Putamen (tissue), 1 donor: ENCODE results near the gene CERK.
"Not testable (repeated sequence)": the region's sequence is repeated elsewhere in the genome, so short reads cannot be mapped to it uniquely, and the experiment has no call there.

Experiments used
- DNase-seq: peaks from one replicate; pipeline ENCODE4 v3.0.0-alpha.2; 2016; ENCODE audit warnings: low spot score

Gene CERK

DNA sequence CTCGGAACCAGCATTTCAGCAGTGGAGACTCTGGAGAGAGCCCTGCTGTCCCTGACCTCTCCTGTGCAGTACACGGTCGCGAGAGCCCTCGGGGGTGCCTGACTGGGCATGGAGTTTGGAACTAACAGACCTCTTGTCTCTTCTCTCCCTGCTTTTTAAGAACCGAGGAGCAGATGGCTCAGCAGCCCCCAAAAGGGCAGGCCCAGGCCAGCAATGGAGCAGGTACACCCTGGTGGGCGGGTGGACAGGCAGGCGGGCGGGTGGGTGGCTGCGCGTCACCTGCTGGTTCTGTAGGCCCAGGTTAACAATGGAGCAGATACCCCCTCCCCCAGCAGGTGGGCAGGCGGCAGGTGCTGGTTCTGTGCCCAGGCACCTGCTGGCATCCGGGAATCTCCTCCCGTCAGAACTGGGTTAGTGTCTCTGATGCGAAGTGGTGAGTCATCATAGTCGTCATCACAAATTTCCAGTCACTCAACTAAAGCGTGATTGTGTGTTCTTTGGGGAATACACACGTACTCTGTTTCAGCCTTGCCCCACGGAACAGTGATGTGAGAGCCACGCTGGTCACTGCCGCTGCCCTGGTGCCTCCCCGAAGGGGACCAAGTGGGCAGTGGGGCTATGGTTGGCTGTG lies 76.7 kb downstream of the CERK start:
- DNase-seq, result peak; percentile 33

DNA sequence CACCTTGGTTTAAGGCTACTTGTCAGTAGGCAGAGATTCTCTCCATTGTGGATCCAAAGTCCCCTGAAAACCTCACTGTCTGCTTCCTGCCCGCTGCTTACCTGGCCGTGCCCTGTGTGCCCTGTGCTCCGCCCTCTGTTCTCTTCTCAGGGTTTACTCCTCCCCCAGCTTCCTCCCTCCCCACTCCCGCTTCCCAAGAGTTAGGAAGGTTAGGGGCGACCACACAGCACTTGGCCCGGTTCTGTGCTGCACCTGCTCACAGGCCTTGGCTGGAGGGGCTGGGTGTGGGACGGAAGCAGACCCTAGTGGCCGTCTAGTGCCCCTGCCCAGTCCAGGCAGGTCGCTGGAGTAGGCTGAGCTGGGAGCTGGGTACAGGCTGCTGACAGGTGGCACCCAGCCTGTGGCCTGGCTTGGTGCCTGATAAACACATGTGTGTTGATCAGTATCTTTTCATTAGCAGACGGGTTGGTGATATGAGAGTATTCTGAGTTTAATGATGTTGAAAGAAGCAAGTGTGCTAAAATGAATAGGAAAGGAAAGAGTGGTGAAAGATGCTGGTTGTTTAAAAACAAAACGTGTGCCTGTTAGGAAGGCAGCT lies 77.3 kb downstream of the CERK start:
- DNase-seq, result no peak

DNA sequence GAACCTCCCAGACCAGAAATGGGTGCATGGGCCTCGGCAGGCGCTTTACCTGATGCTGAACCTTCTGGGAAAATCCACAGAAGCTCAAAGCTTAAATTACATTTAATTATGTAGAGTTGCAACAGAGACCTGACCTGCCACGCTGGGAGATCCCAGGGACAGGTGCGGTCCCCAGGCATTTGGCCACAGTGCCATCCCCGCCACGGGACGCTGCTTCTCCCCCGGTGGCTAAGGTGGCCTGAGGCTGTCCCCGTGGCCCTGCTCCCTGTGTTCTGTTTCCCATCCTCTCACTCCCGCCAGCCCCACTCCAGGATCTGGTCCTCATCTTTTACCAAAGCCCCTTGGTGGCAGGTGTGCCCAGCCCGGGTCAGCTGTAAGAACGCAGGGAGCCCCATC lies 78.3 kb downstream of the CERK start:
- DNase-seq, result no peak

DNA sequence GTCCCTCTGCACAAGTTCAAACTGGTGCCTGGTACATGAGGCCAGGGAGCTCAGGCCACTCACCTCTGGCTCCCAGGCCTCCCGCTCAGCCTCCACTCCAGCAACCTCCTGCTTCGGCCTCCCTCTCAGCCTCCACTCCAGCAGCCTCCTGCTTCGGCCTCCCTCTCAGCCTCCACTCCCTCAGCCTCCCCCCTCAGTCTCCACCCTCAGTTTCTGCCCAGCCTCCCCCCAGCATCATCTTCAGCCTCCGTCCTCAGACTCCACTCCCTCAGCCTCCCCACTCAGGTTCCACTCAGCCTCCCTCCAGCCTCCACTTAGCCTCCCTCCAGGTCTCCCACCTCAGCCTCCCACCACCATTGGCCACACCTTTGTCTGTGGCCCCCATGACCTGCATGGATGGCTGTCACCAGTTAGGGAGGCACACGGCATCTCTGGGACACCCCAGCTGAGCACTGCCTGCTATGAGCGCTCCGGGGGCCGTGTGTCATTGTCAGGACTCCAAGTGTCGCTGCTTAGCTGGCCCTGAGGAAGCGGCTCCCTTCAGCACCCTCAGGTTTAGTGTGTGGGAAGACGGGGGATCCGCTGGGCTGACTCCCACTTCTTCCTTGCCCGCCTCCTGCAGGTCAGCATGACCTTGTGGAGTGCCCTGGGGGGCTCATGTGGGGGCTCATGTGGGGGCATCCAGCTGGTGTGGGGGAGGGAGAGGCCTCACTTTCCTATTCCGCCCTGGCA lies 78.8 kb downstream of the CERK start:
- DNase-seq, result no peak

DNA sequence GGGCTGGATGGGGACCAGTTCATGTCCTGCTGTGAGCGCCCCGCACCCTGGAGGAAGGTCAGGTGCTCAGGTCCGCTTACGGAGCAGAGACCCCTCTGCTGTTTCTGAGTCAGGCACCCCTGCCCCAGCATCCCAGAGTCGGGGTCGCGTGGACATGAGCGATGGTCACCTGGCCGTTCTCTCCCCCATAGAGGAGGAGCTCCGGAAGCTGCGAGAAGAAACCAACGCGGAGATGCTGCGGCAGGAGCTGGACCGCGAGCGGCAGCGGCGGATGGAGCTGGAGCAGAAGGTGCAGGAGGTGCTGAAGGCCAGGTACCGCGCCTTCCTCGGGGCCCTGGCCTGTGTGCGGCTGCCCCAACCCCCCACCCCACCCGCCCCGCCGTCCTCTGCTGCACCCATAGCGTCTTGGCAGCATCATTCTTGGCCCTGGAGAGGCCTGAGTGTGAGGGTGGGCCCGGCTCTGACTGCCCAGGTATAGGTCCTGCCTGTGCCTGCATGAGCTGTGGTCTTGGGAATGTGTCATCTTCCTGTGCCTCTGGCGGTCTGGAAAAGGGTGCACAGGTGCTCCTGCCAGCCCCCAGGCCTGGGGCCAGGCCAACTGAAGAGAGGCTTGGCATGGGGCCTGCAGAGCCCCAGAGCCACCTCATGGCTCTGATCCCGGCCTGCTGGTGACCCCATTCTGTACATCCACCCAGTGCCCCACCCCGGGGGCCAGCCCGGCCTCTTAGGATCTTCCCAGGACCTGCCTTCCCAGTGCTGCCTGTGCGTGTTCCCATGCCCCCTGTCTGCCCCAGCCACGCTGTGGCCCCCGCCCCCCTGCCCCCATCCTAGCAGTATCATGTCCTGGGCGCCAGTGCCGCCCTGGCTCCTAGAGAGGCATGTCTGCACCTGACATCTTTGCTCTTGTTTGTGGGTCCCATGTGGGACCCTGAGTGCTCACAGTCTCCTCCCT lies 79.8 kb downstream of the CERK start:
- no peak for DNase-seq

DNA sequence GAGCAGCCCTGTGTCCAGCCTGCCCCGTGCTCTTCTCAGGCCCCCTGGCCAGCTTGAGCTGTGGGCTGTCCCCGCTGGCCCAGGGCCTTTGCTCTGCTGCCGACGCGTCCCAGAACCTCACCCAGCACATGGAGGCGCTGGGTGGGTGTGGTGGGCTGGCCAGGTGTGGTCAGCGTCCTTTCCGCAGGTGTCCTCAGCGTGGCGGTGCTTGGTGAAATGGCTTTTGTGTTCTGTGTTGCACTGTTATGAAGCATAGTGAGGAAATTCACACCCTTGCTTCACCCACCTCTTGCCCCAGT lies 80.4 kb downstream of the CERK start:
- DNase-seq, result no peak

DNA sequence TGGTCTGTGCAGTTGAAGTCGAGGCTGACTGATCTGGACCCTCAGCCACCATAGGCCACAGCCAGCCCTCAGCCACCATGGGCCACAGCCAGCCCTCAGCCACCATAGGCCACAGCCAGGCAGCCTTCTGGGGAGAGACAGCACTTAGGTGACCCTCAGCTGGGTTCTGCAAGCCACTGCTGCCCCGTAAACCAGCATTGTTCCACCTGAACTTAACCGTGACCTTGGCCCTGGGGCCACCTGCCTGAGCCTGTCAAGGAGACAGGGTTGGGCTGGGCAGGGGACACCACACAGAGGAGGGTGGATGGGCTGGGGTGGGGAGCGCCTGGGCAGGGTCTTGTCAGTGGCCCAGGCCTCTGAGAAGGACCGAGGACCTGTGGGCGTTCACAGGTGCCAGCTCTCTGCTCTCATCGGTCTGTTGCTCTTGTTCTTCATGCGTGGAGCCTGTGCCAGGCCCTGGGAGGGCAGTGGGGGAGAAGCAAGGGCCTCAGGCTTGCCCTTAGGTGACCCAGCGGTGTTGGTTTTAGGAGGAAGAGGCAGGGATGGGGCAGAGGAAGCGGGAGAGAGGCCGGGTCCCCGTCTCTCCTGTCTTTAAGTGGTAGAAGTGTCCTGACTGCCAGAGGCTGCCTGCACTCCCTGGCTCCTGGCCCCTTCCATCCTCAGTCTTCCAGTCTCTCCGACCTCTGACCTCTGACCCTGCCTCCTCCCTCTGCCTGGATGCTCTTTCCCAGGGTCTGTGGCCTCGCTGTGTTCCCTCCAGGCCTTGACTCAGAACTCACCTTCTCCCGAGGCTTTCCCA lies 81.0 kb downstream of the CERK start:
- DNase-seq, result no peak

DNA sequence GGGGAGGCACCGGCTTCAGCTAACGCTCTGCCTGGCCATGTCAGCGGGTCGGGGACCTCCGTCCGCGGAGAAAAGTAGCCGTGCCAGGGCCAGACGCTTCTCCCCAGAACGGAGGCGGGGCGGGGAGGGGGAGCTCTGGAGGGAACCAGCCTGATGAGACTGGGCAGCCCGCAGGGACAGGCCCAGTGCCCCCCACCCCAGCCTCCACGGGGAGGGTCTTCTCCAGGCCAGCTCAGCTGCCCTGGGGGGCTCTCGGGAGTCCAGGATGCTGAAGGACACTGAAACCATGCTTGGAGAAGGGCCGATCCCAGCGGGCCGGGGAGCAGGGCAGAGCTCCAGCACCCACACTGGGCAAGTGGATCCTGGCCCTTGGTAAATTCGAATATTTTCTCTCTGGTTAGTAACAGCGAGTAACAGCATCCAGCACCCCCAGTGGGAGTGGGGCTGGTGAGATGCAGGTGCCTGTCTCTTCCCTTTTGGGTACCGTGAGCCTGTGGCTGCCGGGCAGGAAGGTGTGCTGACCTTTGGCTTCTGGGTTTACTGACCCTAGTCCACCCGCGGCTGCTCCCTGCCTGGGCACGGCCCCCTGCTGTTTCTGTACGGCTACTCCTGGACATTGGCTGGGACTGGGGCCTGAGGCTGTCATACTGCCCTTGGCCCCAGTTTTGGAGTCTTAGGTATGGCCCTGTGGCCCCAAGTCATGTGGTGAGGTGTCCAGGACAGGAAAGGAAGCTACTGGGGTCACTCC lies 82.0 kb downstream of the CERK start:
- no peak for DNase-seq

DNA sequence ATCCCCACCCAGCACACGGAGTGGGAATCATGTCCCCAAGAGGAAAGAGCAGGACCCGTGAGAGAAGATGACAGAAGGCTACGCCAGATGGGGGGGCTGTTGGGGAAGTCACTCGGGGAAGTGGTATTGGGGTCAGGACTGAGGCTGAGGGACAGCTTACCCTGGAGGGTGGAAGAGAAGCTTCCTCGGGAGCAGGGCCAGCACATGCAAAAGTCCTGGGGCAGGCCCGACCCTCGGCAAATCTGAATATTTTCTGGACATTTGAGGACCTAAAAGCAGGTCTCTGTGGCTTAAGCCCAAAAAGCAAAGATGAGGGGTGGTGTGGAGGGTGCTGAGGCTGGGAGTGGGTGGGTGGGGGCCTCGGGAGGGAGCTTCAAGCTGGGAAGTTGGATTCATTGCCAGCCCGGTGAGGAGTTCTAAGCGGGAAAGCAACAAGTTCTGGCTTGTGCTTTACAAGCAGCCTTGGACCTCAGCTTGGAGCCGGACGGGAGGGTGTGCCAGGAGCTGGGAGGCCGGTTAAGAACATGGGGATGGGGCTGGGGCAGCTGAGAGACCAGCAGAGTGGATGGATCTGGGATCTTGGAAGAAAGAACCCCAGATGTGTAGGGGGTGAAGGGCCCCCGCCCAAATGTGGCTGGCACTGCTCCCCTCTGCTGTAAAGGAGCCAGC lies 83.0 kb downstream of the CERK start:
- DNase-seq, result no peak

DNA sequence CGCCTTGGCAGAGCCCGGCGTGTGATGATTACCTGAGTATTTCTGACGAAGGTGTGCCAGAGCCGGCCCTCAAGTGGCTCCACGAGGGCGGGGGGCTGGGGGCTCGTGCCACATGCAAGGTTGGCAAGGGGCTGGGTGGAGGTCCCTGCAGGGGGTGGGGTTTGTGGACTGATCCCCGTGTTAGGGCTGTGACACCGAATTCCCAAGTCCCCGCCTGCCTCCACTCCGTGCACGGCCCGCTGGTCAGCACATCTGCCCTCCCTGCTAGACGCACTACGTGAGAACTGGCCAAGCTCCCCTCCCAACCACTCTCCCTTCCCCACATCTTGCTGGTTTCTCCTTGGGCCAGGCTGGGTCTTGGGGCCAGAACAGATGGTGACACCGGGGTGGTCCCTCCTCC lies 83.6 kb downstream of the CERK start:
- no peak for DNase-seq

DNA sequence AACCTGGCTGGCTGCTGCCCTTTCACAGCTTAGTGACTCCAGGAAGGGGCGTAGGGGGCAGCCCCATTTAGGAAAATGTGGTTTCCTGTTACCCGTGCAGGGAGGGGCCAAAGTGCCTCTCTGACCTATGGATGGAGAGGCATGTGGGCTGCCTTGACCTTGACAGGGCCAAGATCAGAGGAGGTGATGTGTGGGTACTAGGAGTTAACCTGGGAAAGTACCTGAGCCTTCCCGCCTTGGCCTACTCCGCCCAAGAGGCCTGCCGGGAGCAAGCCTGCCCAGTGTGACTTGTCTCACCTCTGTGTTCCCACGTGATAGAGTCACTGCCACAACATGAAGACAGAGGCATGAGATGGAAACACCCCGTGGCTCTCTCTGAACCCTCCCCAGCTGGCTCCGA lies 84.5 kb downstream of the CERK start:
- no peak for DNase-seq

DNA sequence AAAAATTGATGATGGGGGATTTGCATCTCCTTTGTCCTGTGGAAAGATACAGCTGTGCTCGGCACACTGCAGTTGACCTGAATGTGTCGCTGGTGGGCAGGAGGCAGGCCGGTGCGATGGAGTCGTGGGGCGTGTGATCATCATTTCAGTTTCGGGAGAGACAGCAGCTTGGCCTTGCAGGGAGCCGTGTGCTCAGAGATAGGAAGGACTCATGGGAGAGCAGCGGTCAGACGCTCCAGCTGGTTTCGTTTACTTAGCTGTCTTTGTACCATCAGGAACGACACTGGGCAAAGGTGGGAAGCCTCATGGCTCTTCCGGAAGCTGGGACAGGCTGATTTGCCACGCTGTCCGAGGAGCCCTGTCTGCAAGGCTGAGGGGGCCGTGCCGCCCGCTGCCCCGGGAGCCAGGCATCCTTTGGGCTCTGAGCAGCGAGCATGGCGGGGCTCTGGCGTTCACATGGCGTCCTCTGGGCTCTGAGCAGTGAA lies 85.2 kb downstream of the CERK start:
- no peak for DNase-seq

DNA sequence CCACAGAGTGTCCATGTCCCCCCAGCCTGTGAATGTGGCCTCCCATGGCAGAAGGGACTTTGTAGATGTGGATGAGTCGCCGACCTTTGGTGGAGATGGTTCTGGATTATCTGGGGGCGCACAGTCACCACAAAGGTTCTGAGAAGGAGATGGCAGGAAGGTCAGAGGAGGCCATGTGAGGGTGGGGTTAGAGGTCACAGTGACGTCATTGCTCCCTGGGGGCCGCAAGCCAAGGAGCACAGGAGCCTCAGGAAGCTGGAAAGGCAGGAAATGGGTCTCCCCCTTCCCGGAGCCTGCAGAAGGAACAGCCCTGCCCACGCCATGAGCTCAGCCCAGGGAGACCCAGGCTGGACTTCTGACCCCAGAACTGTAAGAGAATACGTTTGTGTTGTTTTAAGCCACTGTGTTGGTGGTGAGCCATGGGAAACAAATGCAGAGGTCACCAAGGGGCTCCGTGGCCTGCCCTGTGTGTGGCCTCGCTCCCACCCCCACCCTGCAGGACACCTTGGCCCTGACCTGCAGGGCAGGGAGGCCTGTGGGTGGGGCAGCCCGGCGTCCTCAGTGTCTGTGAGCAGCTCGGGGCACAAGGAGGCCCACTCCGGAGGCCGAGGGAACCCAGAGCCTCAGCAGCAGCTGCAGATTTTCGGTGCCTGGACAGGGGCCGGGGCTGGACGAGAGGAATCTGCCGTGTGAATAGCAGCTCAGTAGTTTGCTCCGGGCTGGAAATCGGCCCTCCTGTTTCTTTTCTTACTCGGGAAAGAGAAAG lies 85.8 kb downstream of the CERK start:
- DNase-seq, result no peak

DNA sequence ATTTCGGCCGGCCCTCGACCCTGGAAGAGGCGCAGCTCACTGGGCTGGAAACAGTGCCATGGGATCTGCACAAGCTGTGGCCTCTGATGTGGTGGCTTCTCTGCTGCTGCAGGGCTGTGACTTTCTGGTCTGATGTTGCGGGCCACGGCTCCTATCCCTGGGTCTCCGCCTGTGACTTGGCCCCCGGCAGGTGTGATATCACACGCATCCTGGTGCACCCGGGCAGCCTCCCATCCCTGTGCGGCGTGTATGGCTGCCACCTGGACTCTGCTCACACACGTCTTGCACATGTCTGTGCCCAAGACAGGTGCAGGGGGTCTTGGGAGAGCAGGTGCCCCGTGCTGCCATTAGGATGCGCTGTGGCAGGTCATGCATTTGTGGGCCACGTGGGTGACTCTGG lies 86.7 kb downstream of the CERK start:
- no peak for DNase-seq

DNA sequence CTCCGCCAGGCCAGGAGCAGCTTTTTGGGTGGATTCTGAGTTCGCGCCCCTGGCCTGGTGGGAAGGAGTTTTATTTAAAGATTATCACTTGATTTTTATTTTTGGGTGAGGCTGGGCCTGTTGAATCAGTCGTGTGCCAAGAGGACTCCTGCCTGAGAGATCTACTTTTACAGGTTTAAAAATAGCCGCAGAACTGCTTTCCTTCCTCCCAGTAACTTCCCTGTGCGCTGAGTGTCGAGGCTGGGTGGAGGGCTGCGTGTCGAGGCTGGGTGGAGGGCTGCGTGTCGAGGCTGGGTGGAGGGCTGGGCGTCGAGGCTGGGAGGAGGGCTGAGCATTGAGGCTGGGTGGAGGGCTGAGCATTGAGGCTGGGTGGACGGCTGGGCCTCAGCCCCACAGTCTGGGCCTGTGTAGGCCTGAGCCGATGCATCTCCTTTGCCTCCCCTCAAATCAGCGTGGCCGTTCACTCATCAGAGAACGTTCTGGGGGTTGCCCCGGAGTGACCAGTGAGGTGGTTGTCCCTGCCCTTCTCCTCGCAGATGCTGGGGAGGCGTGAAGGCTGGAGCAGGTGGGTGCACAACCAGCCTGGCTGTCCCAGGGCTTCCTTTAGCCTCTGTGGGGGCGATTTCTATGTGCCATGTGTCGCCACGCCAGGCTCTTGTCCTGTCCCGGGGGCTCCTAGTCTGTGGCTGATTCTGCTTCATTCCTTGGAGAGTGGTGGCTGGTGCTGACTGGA lies 87.8 kb downstream of the CERK start:
- DNase-seq, result no peak

DNA sequence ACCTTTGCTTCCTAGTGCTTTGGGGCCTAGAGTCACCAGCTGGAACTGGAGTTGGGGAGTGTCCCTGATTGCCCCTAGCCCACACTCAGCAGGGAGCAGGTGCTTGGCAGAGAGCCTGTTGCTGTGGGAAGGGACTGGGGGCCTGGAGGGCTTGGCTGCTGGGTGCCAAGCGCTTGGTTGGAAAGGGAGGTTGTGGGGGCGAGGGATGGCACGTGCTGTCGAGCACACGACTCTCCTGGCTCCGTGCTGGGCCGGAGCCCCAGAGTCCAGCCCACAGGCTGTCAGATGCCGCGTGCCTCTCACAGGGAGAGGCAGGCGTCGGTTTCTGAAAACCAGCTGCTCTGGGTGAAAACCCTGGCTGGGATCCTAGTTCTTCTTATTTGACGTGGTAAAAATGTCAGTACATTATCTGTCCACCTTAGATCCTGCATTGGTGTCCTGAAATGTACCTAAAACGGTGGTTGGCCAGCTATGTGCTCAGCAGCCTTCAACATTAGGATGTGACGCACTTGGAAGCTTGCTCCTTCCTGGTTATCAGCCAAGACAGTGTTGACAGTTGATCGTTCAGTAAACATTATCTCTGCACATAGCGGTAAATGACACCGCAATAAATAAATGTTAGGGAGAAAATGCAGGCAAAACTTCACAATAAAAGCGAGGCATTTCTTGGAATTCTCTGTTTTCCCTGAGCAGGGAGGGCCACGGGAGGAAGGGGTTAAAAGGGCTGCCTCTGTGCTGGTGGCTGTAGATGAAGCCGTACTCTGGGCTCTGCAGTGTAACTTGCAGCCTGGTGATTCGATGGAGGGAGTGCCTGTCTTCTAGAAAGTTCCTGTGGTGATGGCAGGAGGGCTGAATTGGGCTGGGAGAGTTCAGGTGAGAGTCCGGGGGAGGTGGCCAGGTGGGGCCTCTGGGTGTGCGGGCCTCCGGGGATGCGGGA lies 88.6 kb downstream of the CERK start:
- no peak for DNase-seq

DNA sequence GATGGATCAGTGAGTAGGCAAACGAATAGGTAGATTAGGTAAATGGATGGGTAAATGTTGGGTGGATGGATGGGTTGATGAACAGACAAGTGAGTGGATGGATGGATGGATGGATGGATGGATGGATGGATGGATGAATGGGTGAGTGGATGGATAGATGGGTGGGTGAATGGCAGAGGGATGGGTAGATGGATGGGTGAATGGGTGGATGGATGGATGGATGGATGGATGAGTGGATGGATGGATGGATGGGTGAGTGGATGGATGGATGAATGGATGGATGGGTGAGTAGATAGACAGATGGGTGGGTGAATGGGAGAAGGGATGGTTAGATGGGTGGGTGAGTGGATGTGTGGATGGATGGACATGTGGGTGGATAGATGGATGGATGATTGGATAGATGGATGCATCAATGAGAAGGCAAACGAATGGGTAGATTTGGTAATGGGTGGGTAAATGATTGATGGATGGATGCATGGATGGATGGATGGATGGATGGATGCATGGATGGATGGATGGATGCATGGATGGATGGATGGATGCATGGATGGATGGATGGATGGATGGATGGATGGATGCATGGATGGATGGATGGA lies 89.7 kb downstream of the CERK start:
- not testable (repeated sequence) for DNase-seq
